ENCODE measurements around the gene GDAP1L1.
"Not testable (repeated sequence)": the region's sequence is repeated elsewhere in the genome, so short reads cannot be mapped to it uniquely, and the experiment has no call there.

The GDAP1L1 gene

DNA sequence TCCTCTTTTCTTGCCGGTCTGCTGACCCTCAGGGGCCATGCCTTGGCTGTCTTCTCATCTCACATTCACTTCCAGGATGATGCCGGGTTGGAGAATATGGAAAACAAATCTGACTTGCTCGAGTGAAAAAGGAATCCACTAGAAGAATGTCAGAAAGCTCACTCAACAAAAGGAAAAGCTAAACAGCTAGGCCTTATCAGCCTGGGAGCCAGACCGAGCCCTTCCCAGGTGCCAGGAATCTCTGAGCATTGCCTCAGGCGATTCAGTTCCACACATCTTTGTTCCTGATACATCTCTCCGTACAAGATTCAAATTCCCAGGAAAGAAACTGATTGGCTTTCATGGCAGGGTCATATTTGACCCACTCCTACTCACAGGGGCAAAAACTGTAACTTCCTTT, 27.3 kb upstream of the GDAP1L1 start:
- DNase-seq (ENCODE audit: low spot score): no peak

DNA sequence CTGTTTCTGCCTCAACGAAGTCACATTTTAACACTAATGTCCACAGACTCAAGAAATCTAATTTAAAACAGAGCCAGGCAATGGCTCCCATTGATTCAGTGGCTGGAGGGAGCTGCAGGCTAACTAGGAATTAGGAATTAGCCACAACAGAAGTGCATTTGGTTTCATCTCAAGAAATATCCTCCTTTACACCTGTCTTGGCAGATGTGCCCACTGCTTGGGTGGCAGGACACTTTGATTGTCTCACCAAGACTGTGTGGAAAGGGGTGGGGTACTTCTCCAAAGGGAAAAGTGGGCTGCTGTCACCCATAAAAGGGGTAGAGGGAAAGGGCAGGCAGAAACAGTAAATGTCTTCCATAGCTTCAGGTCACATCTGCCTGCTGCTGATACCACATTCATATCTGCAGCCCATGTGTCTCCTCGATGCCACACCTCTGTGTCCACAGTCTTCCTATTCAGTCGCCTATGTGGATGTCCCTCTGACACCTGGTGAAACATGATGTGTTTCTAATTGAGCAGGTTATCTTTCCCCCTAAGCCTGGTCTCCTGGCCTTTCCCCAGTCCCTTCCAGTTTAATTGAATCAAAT, 25.6 kb upstream of the GDAP1L1 start:
- DNase-seq (ENCODE audit: low spot score): no peak

DNA sequence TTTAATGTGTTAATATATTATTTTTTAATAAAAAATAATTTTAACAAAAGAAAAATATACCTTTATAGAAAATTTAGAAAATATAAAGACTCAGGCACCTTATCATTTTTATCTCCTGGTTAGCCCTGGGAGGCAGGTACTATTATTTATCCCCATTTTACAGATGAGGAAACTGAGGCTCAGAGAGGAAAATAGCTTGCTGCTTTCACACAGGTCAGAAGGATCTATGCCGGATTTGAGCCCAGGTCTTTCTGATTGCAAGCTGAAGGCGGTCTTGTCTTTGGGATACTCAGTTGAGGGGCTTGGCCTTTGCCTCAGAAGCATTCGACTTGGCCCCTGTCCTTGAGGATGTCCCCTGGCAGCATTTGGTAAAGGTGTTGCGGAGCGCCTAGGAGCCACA, 25.1 kb upstream of the GDAP1L1 start:
- DNase-seq (ENCODE audit: low spot score): no peak

DNA sequence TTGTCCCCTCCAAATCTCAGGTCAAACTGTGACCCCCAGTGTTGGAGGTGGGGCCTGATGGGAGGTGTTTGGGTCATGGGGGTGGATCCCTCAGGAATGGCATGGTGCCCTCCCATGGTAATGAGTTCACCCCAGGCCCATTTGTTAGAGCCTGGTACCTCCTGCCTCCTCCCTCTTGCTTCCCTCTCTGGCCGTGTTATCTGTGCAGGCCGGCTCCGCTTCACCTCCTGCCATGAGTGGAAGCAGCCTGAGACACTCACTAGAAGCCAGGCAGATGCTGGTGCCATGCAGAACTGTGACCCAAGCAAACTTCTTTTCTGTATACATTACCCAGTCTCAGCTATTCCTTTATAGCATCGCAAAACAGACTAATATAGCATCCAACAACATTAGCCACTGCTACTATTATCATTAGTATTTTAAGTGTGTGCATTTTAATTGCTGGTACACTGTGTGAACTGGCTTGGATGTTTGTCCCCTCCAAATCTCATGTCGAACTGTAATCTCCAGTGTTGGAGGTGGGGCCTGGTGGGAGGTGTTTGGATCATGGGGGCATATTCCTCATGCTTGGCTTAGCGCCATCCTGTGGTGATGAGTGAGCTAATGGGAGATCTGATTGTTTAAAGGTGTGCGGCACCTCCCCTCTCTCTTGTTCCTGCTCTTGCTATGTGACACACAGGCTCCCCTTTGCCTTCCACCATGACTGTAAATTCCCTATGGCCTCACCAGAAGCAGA, 24.3 kb upstream of the GDAP1L1 start:
- DNase-seq (ENCODE audit: low spot score): no peak

DNA sequence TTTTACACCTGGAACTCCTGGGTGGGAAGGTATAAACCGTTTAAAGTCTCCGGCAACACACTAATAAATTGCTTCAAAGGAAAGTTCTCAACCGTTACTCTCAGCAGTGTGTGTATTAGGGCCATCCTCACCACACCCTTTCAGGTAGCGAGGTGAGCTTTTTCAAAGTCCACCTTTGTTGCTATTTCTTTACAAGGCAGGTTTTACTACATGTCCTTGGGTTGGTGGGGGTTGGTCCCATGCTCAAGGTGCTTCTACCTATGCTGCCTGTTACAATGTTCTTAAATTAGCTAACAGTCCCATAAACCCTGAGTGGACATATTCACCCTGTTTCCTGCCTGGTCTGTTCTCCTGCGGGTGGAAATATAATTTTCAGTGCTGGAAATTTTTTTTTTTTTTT, 23.4 kb upstream of the GDAP1L1 start:
- DNase-seq (ENCODE audit: low spot score): no peak

DNA sequence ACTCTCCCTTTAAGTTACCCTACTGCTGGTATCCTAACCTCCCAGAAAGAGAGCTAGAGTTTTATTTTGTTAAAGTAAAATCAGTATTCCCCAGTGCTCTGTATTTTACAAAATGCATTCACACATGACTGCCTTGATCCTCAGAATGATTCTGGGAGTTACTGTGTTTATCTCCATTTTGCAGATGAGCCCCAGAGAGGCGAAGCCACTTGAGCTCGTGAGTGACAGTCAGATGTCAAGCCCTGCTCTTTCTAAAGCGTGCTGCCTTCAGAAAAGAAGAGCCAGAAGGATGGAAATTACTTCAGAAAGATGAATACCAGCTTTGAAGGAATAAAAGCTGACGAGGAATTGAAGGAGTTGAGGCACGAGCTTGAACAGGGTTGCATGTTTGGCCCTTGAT, 22.5 kb upstream of the GDAP1L1 start:
- no peak for DNase-seq (ENCODE audit: low spot score)

DNA sequence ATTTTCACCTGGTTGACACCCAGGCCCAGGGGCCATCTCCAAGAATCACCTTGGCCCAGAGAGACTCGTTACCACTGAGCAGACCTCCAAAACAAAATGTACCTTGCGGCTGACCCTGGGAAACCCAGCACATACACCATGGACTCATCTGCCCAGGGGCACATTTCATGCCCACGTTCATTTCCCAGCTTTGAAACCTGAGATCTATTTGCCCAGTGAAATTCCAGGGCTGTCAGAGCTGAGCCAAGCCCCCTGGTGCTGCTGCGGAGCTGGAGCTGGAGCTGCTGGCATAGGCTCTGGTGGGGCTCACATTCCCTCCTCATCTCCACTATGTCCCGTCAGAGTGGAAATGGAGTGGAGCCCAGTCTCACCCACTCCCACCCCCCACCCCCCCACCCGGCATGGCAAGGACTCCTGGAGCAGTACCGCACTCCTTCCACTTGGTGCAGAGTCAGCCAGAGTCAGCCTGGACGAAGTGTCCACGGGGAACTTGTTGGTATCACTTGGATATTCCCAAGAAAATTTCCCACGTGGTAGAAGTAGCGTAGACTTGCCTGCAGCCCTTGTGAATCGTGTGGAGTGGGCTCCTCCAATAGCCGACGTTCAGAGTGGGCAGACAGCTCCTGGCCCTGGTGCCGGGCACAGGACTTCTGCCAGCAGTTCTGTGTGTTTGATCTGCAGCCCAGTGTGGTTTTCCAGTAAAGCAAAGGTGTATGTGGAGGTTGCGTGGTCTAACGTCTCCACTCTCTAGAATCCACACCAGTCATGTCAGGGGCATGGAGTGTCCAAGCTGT, 18.4 kb upstream of the GDAP1L1 start:
- DNase-seq (ENCODE audit: low spot score): no peak

DNA sequence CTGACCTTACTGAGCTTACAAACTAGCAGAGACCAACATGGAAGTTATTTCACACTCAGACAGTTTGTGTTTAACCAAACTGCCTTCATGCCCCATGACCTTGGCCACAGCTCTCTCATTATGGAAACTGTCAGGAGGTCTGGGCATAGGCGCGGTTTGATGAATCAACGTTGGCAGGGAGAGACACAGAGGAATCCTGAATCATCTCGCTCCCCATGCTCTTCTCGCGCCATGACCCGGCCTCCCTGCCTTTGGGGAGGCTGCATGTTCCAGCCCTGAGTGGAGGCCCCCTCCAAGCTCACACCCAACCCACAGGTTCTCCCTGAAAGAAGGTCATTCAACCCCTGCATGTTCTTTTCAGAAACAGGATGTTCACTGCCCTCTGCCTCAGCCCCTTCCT, 15.9 kb upstream of the GDAP1L1 start:
- no peak for DNase-seq (ENCODE audit: low spot score)

DNA sequence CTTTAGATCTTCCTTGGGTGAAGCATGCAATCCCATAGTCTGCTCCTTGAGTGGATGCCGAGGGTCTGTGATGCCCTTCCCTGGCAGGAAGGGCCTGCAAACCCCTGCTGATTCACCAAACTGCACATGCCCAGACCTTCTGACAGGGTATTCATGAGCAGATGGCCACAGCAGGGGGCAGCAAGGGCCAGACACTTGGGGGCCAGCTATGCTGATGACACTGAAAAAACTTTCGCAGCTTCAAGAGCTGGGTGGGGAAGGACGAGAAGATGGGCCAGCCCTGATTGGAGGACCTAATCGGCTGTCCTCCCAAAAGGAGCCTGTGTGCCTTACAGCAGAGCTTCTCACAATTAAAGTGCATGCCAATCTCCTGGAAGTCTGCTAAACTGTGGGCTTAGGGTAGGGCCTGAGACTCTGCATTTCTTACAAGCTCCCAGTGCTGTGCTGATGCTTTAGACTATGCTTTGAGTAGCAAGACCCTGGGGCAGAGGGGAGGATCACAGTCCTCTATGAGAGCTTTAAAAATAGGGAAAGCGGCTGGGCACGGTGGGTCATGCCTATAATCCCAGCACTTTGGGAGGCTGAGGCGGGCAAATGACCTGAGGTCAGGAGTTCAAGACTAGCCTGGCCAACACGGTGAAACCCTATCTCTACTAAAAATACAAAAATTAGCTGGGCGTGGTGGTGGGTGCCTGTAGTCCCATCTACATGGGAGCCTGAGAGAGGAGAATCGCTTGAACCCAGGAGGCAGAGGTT, 15.2 kb upstream of the GDAP1L1 start:
- DNase-seq (ENCODE audit: low spot score): no peak

DNA sequence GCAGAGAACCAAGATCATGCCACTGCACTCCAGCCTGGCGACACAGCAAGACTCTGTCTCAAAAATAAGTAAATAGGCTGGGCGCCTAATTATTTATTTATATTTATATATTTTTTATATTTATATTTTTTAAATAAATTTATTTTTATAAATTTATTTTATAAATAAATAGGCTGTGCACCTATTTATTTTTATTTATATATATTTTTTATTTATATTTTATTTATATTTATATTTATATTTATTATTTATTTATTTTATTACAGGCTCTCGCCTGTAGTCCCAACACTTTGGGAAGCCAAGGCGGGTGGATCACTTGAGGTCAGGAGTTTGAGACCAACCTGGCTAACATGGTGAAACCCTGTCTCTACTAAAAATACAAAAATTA, 14.6 kb upstream of the GDAP1L1 start:
- DNase-seq (ENCODE audit: low spot score): not testable (repeated sequence)

DNA sequence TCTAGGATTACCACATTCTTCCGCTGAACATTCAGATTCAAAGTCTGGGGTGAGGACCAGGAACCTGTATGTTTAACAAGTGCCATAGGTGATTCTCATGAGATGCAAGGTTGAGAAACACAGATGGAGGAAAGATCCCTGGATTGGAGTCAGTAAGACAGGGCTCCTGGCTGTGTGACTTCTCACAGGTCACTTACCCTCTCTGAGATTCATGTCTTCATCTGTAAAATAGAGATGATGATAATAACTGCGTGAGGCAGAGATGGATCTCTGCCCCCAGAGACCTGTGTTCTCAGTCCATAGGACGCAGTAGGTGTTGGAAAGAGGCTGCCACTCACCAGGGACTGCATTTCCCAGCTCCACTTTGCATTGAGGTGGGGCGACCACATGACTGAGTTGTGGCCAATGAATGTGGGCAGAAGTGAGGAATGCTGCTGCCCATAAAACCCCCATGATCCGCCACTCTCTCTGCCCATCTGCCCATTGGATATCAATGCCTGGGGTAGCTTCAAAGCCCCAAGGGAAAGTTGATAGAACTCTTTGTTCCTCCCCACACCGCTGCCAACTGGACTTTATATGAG, 13.6 kb upstream of the GDAP1L1 start:
- DNase-seq (ENCODE audit: low spot score): no peak

DNA sequence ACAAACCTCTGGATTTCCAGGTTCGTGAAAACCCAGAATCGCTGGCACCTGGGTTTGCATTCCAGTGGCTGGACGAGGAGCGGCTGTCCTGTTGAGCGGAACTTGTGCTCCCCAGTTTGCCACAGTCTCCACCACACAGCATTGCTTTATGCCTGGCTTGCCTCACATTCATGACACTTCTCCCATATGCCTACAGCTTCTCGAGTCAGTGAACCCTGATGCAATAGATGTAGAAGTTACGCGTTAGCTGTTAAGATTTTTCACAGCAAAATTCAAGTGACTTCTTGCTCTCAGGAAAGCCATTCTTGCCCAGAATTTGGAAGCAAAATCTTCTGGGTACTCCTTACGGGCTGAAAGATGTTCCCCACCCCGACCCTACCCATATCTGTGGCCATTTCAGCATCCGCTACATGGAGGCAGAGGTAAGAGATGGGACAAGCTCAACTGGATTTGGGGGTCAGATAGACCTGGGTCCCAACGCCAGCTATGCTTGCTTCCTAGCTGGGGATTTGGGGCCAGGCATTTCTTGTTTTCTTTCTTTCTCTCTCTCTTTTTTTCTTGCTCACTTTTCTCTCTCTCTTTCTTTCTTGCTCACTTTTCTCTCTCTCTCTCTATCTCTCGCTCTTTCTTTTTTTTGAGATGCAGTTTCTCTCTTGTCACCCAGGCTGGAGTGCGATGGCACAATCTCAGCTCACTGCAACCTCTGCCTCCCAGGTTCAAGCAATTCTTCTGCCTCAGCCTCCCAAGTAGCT, 12.4 kb upstream of the GDAP1L1 start:
- no peak for DNase-seq (ENCODE audit: low spot score)

DNA sequence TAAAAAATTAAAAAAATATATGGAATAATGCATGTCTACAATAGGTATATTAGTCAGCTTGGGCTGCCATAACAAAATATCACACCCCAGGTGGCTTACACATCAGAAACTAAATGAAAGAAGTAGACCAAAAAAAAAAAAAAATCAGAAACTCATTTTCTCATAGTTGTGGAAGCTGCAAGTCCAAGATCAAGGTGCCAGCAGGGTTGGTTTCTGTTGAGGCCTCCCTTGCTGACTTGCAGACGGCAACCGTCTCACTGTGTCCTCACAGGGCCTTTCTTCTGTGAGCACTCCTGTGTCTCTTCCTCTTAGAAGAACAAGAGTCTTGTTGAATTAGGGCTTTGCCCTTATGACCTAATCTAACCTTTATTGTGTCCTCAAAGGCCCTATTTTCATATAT, 11.4 kb upstream of the GDAP1L1 start:
- no peak for DNase-seq (ENCODE audit: low spot score)

DNA sequence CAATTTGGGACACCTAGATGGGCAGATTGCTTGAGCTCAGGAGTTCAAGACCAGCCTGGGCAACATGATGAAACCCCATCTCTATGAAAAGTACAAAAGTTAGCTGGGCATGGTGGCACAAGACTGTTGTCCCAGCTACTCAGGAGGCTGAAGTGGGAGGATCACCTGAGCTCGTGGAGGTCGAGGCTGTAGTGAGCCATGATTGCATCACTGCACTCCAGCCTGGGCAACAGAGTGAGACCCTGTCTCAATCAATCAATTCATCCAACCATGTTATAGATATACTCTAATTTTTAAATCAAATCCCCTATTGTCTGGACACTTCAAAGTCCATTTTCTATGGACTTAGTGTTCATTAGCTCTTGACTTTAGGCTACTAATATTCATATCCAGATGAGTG, 10.3 kb upstream of the GDAP1L1 start:
- DNase-seq (ENCODE audit: low spot score): not testable (repeated sequence)

DNA sequence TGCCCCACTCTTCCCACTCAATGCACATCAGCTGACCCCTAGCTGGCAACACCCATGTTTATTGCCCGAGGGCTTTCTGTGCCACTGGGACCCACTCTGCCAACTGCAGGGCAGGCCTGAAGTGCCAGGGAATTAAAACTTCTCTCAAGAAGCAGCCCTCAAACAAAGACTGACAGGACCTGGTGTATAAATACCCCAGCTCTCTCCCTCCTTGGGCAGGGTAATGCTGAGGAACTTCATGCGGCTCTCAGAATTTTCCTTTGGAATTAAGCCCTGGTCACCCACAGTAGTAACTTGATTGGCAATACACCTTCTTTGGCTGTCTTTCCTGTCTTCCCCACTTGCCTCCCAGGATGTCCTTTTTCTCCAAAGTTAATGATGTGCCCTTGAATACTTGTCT, 5.3 kb upstream of the GDAP1L1 start:
- DNase-seq (ENCODE audit: low spot score): no peak

DNA sequence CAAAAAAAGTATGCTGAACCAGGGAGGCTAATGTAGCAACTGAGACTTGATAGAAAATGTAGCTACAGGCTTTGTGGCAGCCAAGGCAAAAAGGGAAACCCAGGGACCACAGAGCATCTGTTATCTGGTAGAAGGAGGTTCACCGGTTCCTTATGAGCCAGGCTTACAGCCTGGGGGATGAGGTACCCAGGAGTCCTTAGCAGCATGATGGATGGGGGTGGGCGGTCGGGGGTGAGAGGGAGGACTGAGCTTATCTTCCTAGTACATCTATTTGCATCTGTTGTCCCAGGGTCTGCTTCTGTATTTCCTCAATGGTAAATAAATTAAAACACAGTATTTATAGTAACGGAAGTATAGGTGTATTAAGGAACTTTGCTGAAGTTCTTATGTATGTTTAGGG, 1.1 kb upstream of the GDAP1L1 start:
- no peak for DNase-seq (ENCODE audit: low spot score)

DNA sequence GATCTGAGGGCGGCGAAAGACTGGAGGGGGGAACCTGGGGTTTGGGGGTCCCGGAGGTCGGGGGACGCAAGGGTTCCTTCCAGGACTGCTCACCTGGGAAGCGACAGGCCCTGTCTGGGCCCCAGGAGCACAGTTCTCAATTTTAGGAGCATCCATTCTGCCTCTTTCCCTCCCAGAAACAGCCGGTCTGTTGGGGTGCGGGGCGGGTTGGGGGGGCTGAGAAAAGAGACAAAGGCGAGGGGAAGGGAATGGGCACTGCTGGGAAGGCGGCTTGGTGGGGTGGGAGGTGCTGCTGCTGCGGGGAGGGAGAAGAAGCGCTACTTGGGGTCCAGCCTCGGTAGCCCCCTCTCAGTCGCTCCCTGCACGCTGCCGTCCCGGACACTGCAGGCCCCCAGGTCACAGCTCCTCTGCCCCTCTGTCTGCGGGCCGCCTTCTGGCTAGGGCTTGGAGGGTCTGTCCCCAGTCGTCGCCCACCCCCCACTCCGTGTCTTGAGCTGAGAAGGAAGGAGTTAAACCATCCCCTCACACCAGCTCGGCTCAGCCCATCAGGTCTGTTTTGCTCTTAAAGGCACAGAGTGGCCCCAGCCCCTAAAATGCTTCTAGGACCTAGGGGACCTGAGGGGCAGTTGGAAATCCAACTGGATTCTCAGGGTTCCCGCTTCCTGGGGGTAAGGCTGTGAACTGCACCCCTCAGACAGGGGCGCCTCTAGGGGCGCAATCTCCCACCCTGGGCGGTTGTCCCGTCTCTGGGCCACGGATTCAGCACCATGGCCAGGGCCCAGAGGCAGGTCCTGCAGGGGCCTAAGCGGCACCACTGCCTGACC, 690 bp downstream of the GDAP1L1 start:
- DNase-seq (ENCODE audit: low spot score): no peak

DNA sequence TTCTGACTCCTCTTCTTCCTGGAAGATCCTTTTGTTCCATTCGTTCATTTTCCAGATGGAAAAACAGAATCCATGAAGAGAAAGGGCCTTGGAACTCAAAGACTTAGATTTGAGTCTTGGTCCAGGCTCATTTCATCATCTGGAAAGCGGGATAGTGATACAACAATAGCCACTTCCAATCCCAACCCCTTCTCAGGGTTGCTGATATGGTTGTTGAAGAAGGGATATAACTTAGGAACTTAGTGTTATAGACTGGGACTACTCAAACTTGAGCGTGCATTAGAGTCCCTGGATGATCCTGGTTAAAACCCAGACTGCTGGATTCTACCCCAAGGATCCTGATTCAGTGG, 1.3 kb downstream of the GDAP1L1 start:
- no peak for DNase-seq (ENCODE audit: low spot score)

DNA sequence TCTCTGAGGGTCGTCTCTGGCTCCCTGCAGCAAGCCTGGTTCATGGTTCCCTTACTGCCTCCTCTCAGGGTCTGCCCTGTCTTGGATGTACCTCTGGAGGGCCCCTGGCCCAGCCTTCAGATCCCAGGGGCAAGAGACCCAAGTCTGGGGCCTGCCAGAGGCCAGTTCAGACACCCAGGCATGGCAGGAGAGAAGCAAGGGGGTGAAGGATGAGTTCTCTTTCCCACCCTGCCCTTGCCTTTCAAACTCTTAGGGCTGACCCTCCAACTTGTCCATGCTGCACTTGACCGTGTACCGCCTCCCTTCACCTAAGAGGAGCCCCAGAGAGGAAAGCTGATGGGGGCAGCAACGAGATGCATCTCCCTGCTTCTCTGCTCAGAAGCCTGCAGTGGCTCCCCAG, 4.2 kb downstream of the GDAP1L1 start:
- no peak for DNase-seq (ENCODE audit: low spot score)

DNA sequence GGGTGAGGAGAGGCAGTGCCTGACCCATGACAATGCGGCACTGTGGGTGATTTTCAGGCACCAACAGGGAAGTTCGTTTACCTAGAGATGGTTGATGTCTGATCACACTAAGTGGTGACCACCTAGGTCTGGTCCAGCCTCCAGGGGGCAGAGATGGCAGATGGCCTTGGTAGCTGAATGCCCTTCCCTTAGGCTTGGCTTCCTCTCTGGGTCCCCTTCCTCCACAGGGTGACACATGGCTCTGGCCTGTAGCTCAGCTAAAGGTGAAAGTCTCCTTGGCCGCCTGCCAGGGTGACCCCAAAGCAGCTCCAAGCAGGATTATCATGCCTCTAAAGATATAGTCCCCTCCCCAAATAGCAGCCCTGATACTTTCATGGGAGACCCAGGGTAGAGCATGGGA, 6.4 kb downstream of the GDAP1L1 start:
- no peak for DNase-seq (ENCODE audit: low spot score)

DNA sequence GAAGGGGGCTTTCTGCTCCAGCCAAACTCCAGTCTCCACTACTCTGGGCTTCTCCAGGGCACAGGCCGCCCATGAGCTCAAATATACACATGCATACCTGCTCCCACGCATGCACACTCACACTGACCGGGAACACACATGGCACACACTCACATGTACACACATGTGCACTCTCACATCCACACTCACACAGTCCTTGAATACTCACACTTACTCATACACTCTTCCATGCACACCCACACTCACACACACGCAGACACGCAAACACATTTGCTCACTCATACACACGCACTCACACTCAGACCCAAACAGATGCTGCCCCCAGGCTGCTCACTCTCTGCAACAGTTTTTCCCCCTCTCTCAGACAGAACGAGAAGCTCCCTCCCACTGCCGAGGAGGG, 7.0 kb downstream of the GDAP1L1 start:
- no peak for DNase-seq (ENCODE audit: low spot score)

Data from globus pallidus (tissue), 1 donor.